Endothelial cell of hepatic sinusoid (primary cell): ENCODE measurements around the gene PPP1R14D.
"Not testable (repeated sequence)": the region's sequence is repeated elsewhere in the genome, so short reads cannot be mapped to it uniquely, and the experiment has no call there.

Experiments used
- in situ Hi-C: cut with HindIII; loops from 2 replicates; pipeline ENCODE4 v1.10.0; 2017; ENCODE audit warnings: low sequenced_read_pairs

Gene PPP1R14D, protein sequence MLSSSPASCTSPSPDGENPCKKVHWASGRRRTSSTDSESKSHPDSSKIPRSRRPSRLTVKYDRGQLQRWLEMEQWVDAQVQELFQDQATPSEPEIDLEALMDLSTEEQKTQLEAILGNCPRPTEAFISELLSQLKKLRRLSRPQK

DNA sequence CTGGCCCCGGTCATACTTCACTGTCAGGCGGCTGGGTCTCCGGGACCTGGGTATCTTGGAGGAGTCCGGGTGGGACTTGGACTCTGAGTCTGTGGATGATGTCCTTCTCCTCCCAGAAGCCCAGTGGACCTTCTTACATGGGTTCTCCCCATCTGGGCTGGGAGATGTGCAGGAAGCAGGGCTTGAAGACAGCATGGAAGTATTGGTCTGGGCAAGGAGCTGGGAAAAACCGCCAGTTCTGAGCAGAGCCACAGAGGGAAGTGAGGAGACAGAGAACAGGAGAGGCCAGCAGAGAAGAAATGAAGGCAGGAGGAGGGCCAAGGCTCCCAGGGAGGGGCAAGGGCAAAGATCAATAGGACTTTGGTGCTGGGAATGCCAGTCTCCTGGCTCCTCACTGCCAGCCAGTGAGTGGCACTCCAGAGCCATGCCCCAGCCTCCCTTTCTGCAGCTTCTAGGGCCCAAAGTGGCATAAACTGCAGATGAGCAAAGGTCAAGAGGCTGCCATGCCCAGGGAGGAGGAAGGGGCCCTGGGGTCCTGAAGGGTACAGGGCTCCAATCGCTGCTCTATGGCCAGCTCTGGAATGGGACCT is at the start of gene PPP1R14D:
Gene PPP1R14D (minus strand): TSS at position 262 of the 590 bp plus-strand sequence. CDS start 67 bp downstream, at position 195.
- in situ Hi-C loops = no loop called here

DNA sequence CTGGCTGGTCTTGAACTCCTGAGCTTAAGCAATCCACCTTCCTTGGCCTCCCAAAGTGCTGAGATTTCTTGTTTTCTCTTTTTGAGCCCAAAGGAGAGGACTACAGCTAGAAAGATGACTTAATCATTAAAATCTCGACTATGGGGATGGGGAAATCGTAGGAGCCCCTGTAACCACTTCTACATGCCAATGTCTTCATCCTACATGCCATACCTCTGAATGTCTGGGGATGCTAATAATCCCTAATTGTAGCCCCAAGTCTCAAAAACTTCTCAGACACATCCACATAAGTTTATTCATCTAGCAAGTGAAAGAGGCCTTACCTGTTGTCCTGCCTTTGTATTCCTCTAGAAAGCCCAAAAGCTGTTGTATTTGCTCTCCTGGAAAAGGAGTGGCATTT is 49.2 kb upstream of the PPP1R14D start:
- in situ Hi-C loops = no loop called here

DNA sequence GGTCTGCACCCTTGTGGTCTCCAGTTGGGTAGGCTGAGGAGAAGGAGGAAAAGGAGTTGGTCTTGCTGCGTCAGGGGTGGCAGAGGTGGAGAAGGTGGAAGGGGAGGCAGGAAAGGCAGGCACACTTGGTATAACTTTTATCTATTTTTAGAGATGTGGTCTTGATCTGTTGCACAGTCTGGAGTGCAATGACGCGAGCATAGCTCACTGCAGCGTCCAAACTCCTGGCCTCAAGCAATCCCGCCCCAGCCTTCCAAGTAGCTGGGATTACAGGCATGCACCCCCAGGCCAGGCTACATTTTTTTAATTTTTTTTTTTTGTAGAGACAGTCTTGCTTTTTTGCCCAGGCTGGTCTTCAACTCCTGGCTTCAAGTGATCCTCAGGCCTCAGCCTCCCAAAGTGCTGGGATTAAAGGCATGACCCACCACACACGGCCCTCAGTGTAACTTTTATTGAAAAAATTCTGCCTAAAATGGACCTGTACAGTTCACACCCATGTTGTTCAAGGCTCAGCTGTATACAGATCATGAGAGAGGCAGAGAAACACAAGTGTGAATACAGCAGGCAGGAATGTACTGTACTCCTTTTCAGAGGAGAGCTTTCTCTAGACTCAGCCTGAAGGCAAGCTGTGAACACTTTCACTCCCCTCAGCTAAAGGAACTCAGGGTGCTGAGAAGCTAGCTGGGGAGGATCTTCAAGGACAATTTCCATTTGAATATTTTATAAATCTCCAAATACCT is 47.7 kb upstream of the PPP1R14D start:
- in situ Hi-C loops = no loop called here

DNA sequence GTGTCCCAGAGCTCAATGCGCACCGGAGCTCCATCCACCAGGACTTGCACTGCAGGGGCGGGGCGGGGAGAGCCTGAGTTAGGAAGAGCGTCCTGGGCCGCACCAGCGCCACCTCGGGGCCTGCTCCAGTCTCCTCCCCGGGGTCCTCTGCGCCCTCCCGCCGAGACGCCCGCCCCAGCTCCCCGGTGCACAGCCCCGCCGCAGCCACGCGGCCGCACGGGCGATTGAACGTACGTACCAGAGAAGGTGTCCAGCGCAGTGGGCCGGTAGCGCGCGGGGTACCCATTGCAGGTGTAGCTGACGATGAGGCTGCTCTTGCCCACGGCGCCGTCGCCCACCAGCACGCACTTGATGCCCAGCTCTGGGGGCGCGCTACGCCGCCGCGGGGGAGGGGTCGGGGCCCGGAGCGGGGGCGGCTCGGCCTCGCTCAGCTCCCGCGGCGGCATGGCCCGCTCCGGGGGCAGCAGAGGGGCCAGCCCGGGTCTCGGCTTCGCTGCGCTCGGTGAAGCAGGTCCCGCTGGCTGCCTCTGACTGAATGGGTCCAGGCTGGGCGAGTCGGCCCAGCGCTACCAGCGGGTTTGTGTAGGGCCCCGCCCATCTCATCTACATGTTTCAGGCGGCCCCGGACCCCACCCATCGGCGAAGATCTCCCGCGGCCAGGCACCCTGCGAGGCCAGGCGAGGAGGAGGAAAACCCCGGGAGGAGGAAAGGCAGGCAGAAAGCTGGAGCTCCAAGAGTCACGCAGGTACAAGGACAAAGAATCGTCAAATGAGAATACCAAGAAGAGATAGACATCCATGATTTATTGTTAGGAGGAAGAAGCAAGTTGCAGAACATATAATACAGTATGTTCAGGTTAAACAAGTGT is 45.4 kb upstream of the PPP1R14D start, which contains the start of gene RHOV:
Gene RHOV (minus strand): TSS at position 541 of the 868 bp plus-strand sequence. CDS start 95 bp downstream, at position 446.
- in situ Hi-C loops = no loop called here

DNA sequence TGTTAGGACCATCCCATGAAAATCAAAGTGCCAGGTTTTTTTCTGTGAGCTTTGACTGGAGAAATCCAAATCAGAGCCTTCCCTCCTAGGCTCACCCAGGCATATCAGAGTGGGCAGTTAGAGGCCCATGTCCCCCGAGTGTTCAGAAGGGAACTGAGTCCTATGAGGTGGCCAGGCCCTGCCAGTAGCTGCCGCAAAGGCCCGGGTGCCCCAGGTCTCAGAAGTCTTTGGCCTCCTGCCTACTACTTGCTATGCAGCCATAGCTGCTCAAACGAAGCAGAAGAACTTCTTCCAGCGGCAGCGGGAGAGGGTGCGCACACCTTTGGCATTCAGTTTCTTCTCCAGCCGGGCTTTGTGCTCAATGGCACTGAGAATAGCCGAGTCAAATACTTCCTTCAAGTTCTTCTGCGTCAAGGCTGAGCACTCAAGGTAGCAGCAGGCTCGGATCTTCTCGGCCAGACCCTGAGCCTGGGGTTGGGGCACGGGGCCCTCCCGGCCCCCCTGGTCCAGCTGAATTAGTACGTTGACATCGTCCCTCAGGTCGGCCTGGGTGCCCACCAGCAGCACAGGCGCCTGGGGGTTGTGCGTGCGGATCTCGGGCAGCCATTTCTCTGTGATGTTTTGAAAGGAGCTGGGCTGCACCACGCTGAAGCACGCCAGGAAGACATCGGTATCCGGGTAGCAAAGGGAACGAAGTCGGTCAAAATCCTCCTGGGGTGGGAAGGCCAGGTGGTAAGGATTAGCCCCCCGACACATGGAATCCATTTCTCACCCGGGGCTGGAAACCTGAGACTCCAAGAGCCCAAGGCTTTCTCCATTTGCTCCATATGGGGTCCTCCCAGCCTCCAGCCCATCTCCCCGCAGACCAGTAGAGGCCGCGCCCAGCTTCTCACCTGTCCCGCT is 44.5 kb upstream of the PPP1R14D start:
- in situ Hi-C loops = no loop called here

DNA sequence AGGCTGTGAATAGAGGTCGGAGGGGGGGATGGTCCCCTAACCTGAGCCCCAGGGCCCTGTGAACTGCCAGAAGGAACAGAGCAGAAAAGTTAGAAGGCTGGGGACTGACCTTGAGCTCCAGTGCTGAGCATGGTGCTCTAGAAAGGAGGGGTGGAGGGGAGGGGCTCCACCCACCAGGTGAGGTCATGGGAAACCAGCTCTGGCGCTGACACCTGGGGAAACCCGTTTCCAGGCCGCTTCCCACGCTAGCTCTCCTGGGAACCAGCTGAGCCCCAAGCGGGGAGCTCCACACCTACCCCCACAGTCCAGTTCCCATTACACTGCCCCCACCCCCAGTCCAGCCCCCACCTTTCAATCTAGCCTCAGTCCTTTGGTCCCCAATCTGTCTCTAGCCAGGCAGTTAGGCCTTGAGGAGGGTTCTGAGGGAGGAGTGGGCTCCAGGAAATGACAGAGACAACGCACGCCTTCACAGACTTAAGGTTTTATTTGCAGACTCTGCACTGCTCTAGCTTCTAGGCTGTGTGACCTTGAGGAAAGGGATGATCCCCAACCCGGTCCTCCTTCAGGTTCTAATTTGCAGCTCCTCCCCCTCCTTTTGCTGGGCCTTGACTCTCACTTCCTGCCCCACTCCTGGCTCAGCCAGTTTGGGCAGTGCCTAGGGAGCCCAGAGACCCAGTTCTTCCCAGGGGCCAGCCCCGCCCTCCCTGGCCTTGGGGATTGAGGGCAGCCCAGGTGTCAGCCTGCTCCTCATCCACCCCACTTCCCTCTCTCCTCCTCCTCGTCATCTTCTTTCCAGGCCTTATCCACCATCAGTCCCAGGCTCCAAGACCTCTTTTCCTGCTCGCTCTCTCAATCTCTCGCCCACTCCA is 43.5 kb upstream of the PPP1R14D start:
- in situ Hi-C loops = no loop called here

DNA sequence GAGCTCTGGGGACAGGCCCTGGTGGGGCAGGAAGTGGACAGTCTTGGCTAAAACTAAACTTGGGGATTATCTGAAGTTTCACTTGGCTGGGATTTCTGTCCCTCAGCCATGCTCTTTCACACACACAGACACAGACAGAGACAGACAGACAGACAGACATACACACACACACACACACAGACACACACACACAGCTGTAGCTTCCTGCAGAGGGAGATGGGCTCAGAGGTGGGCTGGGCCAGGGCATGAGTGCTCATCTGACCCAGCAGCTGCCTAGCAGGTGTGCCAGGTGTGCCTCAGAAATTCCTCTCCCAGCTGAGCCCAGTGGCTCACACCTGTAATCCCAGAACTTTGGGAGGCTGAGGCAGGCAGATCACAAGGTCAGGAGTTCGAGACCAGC is 42.2 kb upstream of the PPP1R14D start:
- in situ Hi-C loops = no loop called here

DNA sequence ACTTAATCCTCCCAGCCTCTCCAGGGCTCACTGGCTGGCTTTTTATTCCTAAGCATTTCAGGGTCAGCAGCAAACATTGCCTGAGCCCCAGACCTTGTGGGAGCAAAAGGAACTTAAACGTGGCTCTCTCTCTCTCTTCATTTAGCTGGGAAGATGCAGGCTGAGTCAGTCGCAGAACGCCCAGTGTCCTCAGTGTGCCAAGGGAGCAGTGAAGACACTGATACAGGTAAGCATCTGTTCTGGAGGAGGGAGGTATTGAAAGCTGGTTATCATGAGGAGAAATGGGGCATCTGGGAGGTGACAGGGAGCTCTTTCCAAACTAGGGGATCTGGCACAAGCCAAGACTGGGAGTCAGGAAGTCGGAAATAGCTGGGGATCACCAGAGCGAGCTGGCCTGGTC is 41.2 kb upstream of the PPP1R14D start:
- in situ Hi-C loops = no loop called here

DNA sequence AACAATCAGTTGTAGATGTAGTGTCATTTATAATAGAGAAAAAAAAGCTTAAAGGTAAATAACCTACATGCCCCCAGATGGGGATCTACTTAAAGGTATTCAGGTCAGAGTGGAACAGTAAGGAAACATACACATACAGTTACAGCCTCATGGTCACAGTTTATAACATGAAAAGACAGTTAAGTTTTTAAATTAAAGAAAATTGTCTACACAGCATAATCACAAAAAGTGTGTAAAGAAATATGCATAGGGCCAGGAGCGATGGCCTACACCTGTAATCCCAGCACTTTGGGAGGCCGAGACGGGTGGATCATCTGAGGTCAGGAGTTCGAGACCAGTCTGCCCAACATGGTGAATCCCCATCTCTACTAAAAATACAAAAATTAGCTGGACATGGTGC is 38.7 kb upstream of the PPP1R14D start:
- in situ Hi-C loops = no loop called here

DNA sequence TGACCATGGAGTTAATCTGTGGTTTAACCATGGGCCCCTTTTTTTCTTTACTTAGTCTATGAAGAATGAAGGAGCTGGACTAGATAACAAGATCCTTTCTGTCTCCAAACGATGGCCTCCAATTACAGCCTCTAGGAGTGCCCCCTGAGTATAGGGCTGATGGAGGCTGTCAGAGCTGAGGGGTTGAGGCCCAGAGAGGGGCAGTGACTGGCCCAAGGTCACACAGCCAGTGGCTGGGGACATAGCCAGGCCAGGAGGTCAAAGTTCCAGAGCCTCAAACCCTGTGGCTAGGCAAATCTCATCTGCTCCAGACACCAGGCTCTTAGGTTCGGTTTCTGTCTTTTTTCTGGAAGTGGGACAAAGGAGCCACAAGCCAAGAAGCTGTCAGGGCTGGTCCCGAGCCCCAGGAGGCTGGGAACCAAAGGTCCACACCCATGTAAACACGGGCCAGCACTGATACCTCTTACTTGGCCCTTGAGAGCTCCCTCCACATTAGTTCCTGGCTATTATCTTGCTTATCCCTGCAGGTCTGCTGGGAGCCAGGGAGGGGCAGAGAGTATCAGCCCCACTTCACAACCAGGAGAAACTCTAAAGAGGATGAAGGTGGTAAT is 35.3 kb upstream of the PPP1R14D start:
- in situ Hi-C loops = no loop called here

DNA sequence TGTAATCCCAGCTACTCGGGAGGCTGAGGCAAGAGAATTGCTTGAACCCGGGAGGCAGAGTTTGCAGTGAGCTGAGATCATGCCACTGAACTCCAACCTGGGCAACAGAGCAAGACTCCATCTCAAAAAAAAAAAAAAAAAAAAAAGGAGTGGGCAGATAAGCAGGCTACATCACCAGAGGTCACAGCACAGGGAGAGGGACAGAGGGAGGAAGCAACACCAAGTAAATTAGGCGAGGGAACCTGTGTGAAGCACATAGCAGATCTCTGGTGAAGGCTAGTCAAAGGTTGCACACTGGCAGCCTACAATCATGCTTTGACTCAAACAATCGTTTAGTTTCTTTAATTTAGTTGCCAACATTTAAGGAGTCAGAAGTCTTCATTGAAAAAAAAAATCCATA is 32.6 kb upstream of the PPP1R14D start:
- in situ Hi-C loops = not testable (repeated sequence)

DNA sequence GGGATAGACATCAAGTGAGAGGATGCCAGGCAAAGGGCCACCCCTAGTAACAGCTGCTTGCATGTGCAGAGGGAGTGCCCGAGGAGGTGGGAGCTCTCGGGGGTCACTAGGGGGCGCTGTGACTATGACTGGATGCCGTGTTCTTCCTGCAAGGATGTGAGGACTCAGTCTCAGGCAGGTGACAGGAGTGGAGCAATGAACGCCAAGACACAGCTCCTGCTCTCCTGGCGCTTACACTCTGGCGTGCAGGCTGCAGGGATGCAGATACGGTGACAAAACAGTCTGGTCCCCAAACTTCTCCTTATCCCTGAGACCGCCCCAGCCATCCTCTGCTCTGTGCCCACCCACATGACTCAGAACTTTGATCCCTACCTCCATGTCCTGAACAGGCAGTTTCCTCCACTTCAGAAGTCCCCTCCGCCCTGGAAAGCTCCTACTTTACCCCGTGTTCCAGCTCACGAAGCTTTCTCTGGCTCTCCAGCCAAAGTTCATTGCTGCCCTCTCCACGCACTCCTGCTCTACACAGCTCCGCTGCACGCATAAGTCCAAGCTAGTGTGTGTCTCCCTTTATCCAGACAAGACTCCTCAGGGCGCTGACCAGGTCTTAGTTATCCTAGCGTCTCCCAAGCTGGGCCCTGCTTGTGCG is 30.8 kb upstream of the PPP1R14D start:
- in situ Hi-C loops = no loop called here

DNA sequence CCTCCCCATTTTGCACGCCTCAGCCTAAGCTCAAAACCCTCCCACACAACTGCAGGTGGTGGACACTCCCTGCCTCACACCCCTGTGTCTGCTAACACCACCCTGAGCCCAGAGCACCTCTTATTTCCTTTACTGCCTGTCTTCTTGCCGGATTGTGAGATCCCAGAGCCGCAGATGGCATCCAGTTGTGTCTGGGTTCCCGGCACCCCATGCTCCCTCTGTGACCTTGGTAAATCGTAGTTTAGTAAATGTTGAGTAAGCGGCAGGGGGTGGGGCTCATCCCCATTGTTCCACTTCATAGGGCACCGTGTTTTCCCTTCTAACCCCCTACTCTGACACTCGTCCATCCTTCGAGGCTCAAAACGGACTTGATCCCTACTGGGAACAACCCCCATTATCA is 30.2 kb upstream of the PPP1R14D start:
- in situ Hi-C loops = no loop called here

DNA sequence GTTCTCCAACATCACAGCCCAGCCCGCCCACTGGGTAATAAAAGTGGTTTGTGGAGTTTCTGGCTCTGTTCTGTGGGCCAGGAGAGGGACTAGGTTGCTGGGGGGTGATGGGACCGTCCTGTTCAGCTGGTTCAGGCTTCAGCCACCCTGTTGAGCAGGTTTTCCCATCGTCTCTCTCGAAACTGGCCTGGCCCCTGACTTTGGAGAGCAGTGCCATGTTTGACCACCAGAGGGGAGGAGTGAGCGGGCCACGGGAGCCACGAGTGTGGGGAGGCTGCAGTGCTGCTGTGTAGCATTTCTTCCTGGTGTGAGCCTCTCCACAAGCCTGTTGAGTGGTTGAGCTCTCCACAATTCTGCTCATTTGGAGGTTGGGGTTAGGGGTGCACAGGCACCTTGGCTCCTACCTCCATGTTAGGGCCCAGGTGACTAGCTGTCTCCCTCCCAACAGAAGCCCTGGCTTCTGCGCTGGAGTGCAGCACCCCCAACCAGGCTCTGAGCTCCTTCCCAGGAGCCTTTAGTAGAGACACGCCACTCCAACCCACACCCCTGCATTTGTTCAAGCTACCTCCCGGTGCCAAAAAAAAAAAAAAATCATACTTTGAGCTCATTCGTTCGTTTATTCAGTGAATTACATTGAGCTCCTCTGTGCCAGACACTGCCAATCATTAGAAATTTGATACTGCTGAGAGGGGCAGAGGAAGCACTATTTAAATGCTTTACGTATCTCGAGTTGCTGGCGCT is 29.3 kb upstream of the PPP1R14D start:
- in situ Hi-C loops = no loop called here

DNA sequence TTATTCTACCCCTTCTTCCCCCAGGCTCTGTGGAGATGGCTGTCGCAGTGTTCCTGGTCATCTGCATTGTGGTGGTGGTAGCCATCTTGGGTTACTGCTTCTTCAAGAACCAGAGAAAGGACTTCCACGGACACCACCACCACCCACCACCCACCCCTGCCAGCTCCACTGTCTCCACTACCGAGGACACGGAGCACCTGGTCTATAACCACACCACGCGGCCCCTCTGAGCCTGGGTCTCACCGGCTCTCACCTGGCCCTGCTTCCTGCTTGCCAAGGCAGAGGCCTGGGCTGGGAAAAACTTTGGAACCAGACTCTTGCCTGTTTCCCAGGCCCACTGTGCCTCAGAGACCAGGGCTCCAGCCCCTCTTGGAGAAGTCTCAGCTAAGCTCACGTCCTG is 28.2 kb upstream of the PPP1R14D start:
- in situ Hi-C loops = no loop called here

DNA sequence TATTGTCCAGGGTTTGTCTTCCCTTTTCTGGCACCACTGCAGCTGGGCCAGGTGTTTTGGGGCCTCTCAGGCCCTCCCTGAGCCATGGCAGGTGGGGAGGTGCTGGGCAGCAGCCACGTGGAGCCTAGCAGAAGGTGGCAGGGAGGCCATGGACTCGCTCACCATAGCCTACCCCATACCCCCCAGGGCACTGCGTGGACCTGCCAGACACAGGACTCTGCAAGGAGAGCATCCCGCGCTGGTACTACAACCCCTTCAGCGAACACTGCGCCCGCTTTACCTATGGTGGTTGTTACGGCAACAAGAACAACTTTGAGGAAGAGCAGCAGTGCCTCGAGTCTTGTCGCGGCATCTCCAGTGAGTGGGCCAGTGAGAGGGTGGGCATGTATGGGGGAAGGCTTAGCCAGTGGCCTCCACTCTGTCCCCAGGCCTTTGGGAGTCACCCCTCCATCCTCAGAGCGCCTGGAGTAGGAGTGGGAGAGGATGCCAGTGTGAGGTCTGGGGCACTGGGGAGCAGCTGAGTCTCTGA is 27.3 kb upstream of the PPP1R14D start:
- in situ Hi-C loops = no loop called here

DNA sequence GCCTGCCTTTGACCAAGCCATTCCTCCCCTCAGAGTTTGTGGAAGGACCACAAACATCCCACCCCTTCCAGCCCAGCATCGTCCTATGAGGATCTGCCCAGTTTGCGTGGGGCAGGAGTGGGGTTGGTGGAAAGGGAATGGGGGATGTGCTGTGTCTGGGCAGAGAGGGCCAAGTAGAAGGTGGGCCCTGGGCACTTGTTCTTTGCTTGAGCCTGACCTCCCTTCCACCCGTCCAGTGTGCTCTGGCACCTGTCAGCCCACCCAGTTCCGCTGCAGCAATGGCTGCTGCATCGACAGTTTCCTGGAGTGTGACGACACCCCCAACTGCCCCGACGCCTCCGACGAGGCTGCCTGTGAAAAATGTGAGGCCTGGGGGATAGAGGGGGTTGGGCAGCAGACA is 25.7 kb upstream of the PPP1R14D start:
- in situ Hi-C loops = no loop called here
